T-helper 2 cell treated with Interferon-gamma antibody and Interleukin-4, amounts not matched to agents 100 ng/mL and 5 ng/mL, for 36 hours (primary cell): ENCODE results near the gene ZDHHC11. TPM values are rescaled to one million over a fixed set of nuclear protein-coding genes. Genes with fewer than 3 reads are reported as not detected.
"Not testable (repeated sequence)": the region's sequence is repeated elsewhere in the genome, so short reads cannot be mapped to it uniquely, and the experiment has no call there.

Experiments
- intact Hi-C: fragments of 100-400 bp; cut with micrococcal nuclease; formaldehyde crosslinking; loops from one replicate; pipeline ENCODE4 v1.15.1; 2023
- total RNA-seq: library from RNA; stranded (reverse); gene quantifications from 2 replicates; pipeline ENCODE4 v1.2.3, GENCODE V29; 2022

Gene ZDHHC11
- total RNA-seq, 1 donor from 2014 or later = 21.5 TPM

GRCh38 chr5:778967-779366 lies 71.8 kb downstream of the ZDHHC11 start:
- intact Hi-C loops = not testable (repeated sequence)

GRCh38 chr5:778421-778820 lies 72.4 kb downstream of the ZDHHC11 start:
- intact Hi-C loops = not testable (repeated sequence)

- intact Hi-C loops = loop anchor here (2.0 kb wide), 1 partner anchor 95 kb away; no protein-coding TSS in a partner anchor
Observed at GRCh38 chr5:777756-778161, 73.0 kb downstream of the ZDHHC11 start.

- intact Hi-C loops = loop anchor here (2.0 kb wide), 1 partner anchor 94 kb away; no protein-coding TSS in a partner anchor
Observed at GRCh38 chr5:776862-777711, 73.7 kb downstream of the ZDHHC11 start.

GRCh38 chr5:775961-776861 lies 74.6 kb downstream of the ZDHHC11 start:
- intact Hi-C loops = loop anchor here (2.0 kb wide), 1 partner anchor 93 kb away; no protein-coding TSS in a partner anchor

GRCh38 chr5:775595-775960 lies 75.2 kb downstream of the ZDHHC11 start:
- intact Hi-C loops = not testable (repeated sequence)

GRCh38 chr5:774854-775505 lies 75.8 kb downstream of the ZDHHC11 start:
- intact Hi-C loops = not testable (repeated sequence)

- intact Hi-C loops = not testable (repeated sequence)
Observed at GRCh38 chr5:774304-774703, 76.5 kb downstream of the ZDHHC11 start.

GRCh38 chr5:773517-774264 lies 77.1 kb downstream of the ZDHHC11 start:
- intact Hi-C loops = no loop called here

- intact Hi-C loops = not testable (repeated sequence)
Observed at GRCh38 chr5:772931-773330, 77.9 kb downstream of the ZDHHC11 start.

GRCh38 chr5:772547-772890 lies 78.3 kb downstream of the ZDHHC11 start:
- intact Hi-C loops = not testable (repeated sequence)

- intact Hi-C loops = not testable (repeated sequence)
Observed at GRCh38 chr5:771841-772546, 78.8 kb downstream of the ZDHHC11 start.

GRCh38 chr5:771087-771781 lies 79.6 kb downstream of the ZDHHC11 start:
- intact Hi-C loops = not testable (repeated sequence)

- intact Hi-C loops = not testable (repeated sequence)
Observed at GRCh38 chr5:770585-770984, 80.2 kb downstream of the ZDHHC11 start.

- intact Hi-C loops = not testable (repeated sequence)
Observed at GRCh38 chr5:769485-770145, 81.2 kb downstream of the ZDHHC11 start.

- intact Hi-C loops = no loop called here
Observed at GRCh38 chr5:766666-767431, 83.9 kb downstream of the ZDHHC11 start.

- intact Hi-C loops = no loop called here
Observed at GRCh38 chr5:765948-766631, 84.7 kb downstream of the ZDHHC11 start.
